HepG2 (cell line): Measurements from ENCODE around the gene OSBPL3. TPM values are rescaled to one million over a fixed set of nuclear protein-coding genes. Genes with fewer than 3 reads are reported as not detected.

Experiments
- AGO1 ChIP-seq: fragments of 200-400 bp; formaldehyde crosslinking; IDR thresholded peaks from 2 replicates; pipeline ENCODE4 v1.6.1; 2017; ENCODE audit warnings: mild to moderate bottlenecking, low read depth, low read length, moderate library complexity; ENCODE audit not compliant: poor library complexity, severe bottlenecking
- DRAP1 ChIP-seq: IDR thresholded peaks from 2 replicates; pipeline ENCODE4 v1.6.1; 2016; ENCODE audit warnings: missing genetic modification reagents, missing compliant biosample characterization
- E2F1 ChIP-seq: sonication (generic); formaldehyde crosslinking; IDR thresholded peaks from 2 replicates; pipeline ENCODE4 v1.5.0; 2020; ENCODE audit warnings: missing genetic modification reagents
- GTF3A ChIP-seq: sonication (generic); formaldehyde crosslinking; conservative IDR thresholded peaks from 2 replicates; pipeline ENCODE4 v1.4.0; 2020; ENCODE audit warnings: mild to moderate bottlenecking, missing genetic modification reagents
- HDAC2 ChIP-seq: sonication (generic); formaldehyde crosslinking; IDR thresholded peaks from 2 replicates; pipeline ENCODE4 v1.4.0; 2020; ENCODE audit warnings: missing genetic modification reagents
- MAX ChIP-seq: IDR thresholded peaks from 2 replicates; pipeline ENCODE4 v1.6.1; 2012; ENCODE audit warnings: inconsistent platforms
- MNT ChIP-seq: fragments of 450-650 bp; IDR thresholded peaks from 2 replicates; pipeline ENCODE4 v1.6.1; 2016
- PATZ1 ChIP-seq: sonication (generic); formaldehyde crosslinking; IDR thresholded peaks from 2 replicates; pipeline ENCODE4 v1.4.0; 2020; ENCODE audit warnings: missing genetic modification reagents
- RBAK ChIP-seq: sonication (generic); formaldehyde crosslinking; IDR thresholded peaks from 2 replicates; pipeline ENCODE4 v1.5.1; 2020; ENCODE audit warnings: mild to moderate bottlenecking, missing genetic modification reagents
- SALL1 ChIP-seq: sonication (generic); formaldehyde crosslinking; IDR thresholded peaks from 2 replicates; pipeline ENCODE4 v1.8.0; 2022; ENCODE audit warnings: mild to moderate bottlenecking, missing genetic modification reagents
- ZFP37 ChIP-seq: sonication (generic); formaldehyde crosslinking; IDR thresholded peaks from 2 replicates; pipeline ENCODE4 v1.4.0; 2020; ENCODE audit warnings: missing genetic modification reagents, borderline replicate concordance
- ZNF382 ChIP-seq: sonication (generic); formaldehyde crosslinking; IDR thresholded peaks from 2 replicates; pipeline ENCODE4 v1.5.0; 2020; ENCODE audit warnings: missing genetic modification reagents, mild to moderate bottlenecking, borderline replicate concordance
- ZNF512B ChIP-seq: sonication (generic); formaldehyde crosslinking; IDR thresholded peaks from 2 replicates; pipeline ENCODE4 v1.5.1; 2020; ENCODE audit warnings: missing genetic modification reagents, mild to moderate bottlenecking, borderline replicate concordance
- ZNF572 ChIP-seq: sonication (generic); formaldehyde crosslinking; IDR thresholded peaks from 2 replicates; pipeline ENCODE4 v1.5.1; 2020; ENCODE audit warnings: mild to moderate bottlenecking, missing genetic modification reagents
- ZNF678 ChIP-seq: sonication (generic); formaldehyde crosslinking; IDR thresholded peaks from 2 replicates; pipeline ENCODE4 v1.4.0; 2020; ENCODE audit warnings: mild to moderate bottlenecking, missing genetic modification reagents
- ZSCAN30 ChIP-seq: sonication (generic); formaldehyde crosslinking; IDR thresholded peaks from 2 replicates; pipeline ENCODE4 v1.5.0; 2020; ENCODE audit warnings: mild to moderate bottlenecking, missing genetic modification reagents
- polyA plus RNA-seq, 8 experiments: library from polyadenylated mRNA; depleted of rRNA in 3 of 8; stranded (reverse) in 7 of 8; unstranded in 1 of 8; fragments of >200 nt; fragmentation: Illumina TruSeq in 4 of 8; extraction: Trizol in 4 of 8; gene quantifications; 2 replicates each; pipeline versions ENCODE4 v1.2.1 to v1.2.3, GENCODE V29; 2011 to 2016; ENCODE audit warnings: low read depth in 4 of 8, missing spikeins in 1 of 8, mixed read lengths in 1 of 8; ENCODE audit not compliant: insufficient read depth in 1 of 8
- total RNA-seq, 5 experiments: library from RNA; depleted of rRNA; stranded (reverse); fragments of >200 nt; fragmentation: Illumina TruSeq; extraction: Trizol; gene quantifications; 2 replicates each; pipeline ENCODE4 v1.2.3, GENCODE V29; 2016; ENCODE audit warnings: low read depth in 1 of 5

OSBPL3 gene
- total and polyA plus RNA-seq, 2 of the 13 experiments (the other 11 are each of a cell fraction or from before 2014, with no cell fraction given): 8.8 to 28.9 TPM

- TF ChIP-seq E2F1 (0 out of 2 replicates have a peak, but pooled peaks have one; percentile 1), ZNF678 (no peak; the same call in 1 of the 2 replicates), RBAK (CRISPR knock-in tag) (no peak), MNT (no peak), AGO1 (no peak), DRAP1 (CRISPR knock-in tag) (peak; percentile 6; the same call in 1 of the 2 replicates), ZNF572 (no peak), ZFP37 (CRISPR knock-in tag) (no peak), ZNF512B (CRISPR knock-in tag) (no peak), SALL1 (CRISPR knock-in tag) (no peak), MAX (0 out of 2 replicates have a peak, but pooled peaks have one; percentile 13), ZSCAN30 (no peak), ZNF382 (CRISPR knock-in tag) (no peak), PATZ1 (CRISPR knock-in tag) (no peak), GTF3A (CRISPR knock-in tag) (no peak), HDAC2 (CRISPR knock-in tag) (no peak)
These were observed 512 bp downstream of the OSBPL3 start (continued) for GRCh38 chr7:24979470-24979862.
